ENCODE results near the gene GABRA5.

The GABRA5 gene

DNA sequence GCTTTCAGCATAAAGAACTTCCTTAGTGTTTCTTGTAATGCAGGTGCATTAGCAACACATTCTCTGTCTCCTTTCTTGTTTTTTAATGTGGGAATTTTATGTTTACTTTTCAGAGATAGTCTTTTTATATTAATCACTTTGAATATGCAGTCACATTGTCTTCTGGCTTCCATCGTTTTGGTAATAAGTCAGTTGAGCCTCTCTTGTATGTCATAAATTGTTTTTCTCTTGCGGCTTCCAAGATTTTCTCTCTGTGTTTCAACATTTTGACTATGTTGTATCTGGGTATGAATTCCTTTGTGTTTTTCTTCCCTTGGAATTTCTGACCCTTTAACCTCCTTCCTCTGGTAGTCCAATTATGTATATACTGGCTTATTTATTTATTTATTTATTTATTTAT, 129.4 kb downstream of the GABRA5 start:
- H3K4me3 ChIP-seq (replicated peaks; ENCODE audit: low read depth, low read length), result no peak overlapping the region
- TF ChIP-seq, protein P1, sequence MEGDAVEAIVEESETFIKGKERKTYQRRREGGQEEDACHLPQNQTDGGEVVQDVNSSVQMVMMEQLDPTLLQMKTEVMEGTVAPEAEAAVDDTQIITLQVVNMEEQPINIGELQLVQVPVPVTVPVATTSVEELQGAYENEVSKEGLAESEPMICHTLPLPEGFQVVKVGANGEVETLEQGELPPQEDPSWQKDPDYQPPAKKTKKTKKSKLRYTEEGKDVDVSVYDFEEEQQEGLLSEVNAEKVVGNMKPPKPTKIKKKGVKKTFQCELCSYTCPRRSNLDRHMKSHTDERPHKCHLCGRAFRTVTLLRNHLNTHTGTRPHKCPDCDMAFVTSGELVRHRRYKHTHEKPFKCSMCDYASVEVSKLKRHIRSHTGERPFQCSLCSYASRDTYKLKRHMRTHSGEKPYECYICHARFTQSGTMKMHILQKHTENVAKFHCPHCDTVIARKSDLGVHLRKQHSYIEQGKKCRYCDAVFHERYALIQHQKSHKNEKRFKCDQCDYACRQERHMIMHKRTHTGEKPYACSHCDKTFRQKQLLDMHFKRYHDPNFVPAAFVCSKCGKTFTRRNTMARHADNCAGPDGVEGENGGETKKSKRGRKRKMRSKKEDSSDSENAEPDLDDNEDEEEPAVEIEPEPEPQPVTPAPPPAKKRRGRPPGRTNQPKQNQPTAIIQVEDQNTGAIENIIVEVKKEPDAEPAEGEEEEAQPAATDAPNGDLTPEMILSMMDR (IDR thresholded peaks at IDR 0.05; ENCODE audit: low read length, missing control alignments), result no peak
- no peak for DNase-seq (ENCODE audit: low read depth)

All from fibroblast of pulmonary artery (primary cell).